T1000 (cell line): Measurements from ENCODE around the gene ANGEL2.
"Not testable (repeated sequence)": the region's sequence is repeated elsewhere in the genome, so short reads cannot be mapped to it uniquely, and the experiment has no call there.

Experiments
- DNase-seq: peaks from one replicate; lab custom pipeline; 2025; ENCODE audit warnings: mixed read lengths; lab: John Stamatoyannopoulos, UW

Gene ANGEL2

DNA sequence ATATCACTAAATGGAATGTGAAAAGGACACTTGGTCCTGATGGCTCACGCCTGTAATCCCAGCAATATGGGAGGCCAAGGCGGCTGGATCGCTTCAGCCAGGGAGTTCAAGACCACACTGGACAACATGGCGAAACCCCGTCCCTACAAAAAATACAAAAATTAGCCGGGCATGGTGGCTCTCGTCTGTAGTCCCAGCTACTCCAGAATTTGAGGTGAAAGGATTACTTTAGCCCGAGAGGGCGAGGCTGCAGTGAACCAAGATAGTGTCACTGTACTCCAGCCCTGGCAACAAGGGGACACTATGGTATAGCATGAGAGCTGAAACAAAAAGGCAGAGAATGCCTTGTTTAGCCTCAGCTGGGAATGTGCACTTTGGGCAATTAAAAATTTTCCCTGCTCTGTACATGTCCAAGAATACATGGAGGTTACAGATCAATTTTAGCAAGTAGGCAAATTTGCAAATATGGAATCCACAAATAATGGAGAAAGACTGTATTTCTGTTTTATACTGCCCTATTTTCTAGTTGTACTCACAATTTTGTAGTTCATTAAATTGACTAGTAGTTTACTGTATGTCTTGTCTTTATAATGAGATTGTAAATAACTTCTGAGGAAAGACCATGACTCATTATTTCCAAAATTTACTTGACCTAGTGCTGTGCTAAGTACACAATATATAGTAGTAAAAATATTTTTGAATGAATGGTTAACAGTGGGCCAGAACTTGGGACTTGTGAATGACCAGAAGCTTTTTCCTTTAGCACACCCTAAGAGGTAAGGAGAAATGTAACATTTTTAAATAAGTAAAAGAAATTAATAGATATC lies 2.0 kb upstream of the ANGEL2 start:
- no peak for DNase-seq

DNA sequence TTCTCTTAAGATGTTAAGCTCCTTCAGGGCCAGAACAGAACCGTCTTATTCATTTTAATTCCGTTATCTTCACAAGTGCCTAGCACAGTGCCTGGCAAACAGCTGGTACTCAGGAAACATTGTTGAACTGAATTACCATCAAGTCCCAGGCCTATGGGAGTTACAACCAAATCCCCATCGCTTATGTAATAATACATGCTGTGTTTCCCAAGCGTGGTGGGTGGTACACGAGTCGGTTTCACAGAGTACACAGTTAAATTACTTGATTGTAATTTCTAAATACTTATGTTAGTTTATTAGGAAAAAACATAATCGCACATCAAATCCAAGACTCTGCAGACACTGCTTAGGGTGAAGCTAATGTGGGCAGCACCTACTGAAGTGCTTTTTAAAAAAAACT lies 1.0 kb downstream of the ANGEL2 start:
- DNase-seq, result no peak

DNA sequence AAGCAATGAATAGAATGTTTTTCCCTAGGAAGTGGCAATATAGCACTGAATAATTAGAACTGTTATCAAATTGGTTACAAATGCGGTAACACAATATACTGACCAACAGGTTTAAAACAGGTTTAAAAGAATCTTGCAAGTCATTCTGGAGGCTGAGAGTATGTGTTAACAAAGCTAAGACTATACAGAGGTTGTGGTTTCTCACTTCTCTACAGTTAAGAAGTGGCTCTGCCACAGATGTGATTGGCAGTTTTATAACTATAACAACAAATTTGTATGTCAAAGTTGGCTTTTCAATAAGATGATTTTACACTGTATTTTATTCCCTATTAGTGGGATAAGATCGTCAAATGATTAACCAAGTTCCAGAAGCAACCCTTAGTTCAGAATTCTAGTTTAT lies 7.1 kb downstream of the ANGEL2 start:
- DNase-seq, result no peak

DNA sequence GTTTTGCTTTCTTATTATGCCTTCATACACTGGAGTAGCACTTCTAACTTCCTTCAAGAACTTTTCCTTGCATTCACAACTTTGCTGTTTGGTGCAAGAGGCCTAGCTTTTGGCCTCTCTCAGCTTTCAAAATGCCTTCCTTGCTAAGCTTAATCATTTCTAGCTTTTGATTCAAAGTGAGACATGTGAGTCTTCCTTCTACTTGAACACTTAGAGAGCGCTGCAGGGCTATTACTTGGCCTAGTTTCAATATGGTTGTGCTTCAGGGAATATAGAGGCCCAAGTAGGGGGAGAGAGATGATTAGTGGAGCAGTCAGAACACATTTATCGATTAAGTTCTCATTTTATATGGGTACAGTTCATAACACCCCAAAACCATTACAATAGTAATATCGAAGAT lies 12.4 kb downstream of the ANGEL2 start:
- no peak for DNase-seq

DNA sequence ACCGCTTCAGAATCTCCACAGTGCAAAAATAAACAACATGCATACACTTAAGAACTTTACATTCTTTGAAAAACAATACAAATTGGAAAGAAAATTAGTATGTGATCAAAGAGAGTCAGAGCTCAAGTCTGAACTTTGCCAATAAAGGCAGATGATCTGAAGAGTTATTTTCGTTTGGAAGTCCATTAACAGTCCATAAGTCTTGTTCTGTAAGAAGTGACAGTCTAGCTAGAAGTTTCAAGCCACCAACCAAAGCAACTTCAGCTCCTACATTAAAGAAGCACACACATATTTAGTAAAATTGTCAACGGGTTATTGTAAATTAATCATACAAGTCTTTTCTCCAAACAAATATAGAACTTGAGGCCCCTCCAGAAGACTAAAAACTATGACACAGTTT lies 20.7 kb downstream of the ANGEL2 start:
- no peak for DNase-seq

DNA sequence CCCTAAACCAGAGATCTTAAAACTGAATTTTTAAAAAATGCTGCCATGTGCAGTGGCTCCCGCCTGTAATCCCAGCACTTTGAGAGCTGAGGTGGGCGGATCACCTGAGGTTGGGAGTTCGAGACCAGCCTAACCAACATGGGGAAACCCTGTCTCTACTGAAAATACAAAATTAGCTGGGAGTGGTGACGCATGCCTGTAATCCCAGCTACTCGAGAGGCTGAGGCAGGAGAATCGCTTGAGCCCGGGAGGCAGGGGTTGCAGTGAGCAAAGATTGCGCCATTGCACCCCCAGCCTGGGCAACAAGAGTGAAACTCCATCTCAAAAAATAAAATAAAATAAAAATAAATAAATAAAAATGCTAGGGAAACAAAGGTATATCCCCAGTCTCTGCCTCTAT lies 21.7 kb downstream of the ANGEL2 start:
- not testable (repeated sequence) for DNase-seq

DNA sequence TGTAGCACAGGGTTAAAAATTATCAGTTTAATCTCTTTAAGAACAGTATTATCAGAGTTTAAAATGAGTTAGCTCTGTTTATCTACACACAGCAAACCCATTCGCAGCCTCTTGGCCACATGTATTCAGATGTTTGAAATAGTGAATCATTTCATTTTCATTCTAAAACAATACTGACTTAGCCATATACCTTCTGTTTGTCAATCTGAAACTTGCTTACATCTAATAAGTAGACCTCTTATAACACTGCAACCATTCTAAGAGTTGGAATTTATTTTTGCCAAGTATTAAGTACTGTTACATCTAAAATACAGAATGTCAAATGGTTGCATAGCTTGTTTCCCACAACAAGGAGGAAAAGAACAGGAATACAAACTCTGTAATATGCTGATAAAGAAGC lies 25.4 kb downstream of the ANGEL2 start:
- DNase-seq, result no peak

DNA sequence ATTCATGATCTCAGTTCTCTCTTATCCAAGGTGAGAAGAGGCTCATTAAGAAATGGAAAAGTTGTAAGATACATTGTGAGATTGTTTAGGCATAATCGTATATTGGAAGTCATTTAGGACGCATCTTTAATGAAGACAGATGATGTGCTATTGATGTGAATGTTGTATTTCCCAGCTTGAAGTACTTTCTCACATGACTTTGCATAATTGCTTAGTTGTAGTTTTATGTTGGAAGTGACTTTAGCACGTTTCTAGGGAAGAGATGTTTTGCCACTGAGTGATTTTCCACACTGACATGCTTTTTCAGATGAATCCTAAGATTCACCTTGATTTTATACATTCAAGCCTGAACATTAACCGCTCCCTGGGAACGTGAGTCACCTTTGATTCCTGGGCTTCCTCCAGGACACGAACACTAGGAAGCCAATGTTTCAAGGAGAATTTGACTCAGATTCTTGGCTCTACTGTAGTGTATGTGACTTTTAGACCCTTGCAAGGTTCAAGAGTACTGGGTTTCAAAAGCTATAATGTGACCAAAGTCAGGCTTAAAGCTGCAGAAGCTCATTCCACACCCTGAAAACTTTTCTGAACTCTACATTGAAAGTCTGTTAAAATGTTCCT lies 27.9 kb downstream of the ANGEL2 start:
- DNase-seq, result no peak

DNA sequence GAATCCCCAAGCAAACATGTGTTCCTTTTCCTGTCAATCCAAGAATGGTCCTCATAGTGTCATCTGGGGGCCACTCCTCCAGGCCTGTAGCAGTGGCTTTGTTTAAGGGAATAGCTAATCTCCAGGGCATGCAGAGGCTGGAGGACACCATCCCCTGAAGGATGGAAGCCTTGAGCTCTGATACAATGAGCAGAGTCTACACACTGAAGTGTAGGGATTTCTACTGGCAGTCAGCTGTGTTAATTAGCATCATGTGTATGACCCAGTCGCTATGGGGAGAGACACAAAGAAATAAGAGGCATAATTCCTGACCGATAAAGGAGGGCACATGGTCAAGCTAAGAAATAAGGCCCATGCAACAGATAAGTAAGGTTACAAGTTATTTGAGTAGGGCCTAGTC lies 29.1 kb downstream of the ANGEL2 start:
- DNase-seq, result no peak

DNA sequence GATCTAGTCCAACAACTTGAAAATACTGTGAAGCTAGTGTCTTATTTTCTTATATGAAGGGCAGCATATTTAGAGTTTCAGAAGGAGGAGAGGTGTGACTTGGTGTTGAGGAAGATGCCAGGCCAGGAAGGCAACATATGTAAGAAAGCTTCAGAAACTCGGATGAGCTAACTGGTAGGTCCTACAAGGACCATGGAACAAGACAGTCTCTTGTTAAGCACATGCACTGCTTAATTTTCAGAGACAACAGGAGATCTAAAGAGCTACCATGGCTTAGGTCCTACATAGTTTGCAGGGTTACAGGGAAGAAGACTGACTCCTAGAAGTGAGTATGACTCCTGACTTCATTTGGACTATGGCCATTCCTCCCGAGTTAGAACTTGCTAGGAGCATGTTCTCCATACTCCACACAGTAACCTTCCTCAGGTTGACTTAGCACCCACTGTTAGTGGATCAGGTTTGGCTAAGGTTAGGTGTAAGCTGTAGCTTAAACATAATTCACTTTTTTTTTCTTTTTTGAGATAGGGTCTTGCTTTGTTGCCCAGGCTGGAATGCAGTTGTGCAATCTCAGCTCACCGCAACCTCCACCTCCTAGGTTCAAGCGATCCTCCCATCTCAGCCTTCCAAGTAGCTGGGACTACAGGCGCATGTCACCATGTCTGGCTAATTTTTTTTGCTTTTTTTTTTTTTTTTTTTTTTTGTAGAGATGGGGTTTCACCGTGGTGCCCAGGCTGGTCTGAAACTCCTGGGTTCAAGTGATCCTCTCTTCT lies 31.0 kb downstream of the ANGEL2 start:
- DNase-seq, result no peak

DNA sequence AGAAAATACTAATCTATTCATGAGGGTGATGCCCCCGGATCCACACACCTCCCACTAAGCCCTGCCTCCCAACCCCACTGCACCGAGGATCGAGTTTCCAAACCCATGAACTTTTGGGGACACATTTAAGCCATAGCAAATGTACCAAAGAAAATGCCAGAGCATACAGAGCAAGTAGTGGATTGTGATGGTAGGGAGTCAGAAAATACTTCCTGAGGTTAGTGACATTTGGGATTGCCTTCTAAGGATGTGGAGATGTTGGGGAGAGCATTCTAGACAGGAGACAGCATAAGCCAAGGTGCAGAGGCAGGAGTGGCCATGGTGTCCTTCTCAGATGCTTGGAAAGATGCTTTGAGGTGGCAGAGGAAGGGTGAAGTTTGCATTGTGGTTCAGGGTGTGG lies 32.2 kb downstream of the ANGEL2 start:
- no peak for DNase-seq

DNA sequence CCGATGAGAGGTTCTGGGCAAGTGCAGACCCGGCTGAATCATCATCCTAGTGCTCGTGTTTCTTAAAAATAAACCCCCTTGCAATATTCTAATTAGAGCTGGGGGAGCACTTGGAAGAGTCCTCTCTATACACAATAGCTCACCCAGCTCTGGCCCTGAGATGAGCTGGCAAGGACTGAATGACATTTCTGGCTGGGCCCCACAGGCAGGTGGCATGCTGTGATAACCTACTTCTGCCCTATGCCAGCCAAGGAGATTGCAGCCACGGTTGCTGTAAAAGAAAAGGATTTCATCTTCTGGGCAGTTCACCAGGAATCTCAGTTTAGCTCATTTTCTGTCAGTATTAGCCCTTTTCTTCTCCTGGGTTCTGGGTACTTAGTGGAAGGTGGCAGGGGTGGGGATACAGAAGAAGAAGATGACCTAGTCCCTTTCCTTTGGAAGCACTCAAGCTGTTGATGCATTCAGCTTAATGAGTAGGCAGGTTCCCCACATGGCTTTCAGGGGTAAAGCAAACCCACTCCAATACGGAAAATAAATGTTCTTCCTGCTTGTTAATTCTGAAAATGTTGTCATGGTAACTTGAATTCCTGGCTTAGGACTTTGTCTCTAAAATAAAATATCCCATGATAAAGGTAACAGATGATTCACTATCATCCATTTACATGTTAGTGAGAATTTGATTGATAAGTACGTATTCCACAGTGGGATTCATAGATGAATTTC lies 33.1 kb downstream of the ANGEL2 start:
- DNase-seq, result no peak

DNA sequence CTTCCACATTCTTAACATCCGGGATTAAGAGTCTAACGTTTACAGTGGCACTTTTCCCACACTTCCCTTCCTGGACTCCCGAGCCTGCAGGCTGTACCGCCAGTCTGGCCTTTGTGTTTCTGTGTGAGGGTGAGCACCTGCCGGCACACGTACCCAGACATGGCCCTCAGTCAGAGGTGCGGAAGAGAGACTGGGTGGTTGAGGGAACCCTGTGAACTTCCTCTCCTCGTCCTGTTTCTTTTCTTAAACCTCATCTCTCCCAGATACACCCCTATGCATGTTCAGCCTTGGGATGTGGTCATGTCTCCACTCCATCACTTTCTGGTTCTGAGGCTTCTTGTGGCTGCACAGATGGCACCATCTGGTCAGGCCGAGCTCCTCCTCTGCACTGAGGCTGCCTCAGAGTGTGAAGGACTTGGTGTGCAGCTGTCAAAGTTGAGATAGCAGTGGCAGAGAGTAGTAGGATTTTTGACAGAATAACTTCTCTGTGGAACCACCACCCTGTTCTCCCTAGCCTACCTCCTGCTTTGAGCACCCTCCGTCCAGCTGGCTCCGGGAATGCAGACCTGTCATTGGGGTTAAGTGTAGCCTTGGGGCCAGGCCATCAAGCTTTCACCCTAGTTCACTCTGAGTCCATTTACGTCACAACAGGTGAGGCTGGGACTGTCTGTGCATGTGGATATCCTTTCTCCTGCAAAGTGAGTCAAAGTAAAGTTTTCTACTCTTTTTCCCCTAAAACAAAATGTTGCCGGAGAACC lies 33.9 kb downstream of the ANGEL2 start:
- DNase-seq, result no peak

DNA sequence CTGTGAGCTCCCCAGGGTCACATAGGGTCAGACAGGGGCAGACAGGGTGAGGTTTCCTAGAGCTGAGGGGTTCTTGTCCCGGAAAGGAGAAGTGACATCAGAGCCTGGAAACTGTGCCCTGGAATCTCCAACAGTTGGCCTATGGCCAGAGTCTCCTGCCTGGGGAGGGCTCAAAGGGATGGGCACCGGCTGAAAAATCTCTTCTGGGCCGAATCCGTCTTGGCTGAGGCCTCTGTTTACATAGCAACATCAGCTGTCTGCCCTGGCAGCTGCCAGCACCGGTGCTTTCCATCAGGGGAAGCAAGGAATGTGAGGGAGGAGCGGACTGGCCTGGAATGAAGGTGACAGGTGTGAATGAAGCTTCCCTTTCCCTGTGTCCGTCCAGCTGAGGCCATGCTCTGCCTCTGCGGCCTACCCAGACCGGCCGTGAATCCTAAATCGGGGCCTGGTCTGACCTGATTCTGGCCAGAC lies 34.6 kb downstream of the ANGEL2 start:
- no peak for DNase-seq

DNA sequence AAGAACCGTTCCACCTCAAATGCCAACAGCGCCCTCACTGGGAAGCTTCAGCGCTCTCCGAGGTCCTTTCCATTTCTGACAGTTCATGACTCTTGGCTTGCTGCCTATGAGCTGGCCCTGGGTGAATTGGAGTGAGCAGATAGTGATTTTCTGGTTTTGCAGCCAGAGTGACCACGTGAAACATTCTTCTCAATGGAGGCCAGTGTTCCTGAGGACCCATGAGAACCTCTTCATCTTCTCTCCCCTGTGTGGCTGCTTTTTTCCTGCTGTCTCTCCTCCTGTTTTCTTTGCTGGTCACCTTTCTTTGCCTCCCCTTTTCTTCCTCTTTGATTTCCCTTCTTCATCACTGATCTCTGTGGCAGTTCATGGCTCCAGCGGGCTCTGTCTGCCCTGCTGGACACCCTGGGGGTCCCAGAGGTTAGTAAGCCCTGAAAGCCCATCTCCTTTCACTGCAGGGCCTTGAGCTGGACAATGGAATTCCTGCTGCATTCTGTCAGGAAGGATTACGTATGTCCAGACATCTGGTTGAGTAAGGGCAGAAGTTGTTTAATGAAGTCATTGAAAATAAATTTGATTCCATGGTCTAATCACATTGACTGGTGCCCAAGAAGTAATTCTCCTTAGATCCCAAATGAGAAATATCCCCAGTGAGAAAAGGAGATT lies 35.4 kb downstream of the ANGEL2 start:
- no peak for DNase-seq

DNA sequence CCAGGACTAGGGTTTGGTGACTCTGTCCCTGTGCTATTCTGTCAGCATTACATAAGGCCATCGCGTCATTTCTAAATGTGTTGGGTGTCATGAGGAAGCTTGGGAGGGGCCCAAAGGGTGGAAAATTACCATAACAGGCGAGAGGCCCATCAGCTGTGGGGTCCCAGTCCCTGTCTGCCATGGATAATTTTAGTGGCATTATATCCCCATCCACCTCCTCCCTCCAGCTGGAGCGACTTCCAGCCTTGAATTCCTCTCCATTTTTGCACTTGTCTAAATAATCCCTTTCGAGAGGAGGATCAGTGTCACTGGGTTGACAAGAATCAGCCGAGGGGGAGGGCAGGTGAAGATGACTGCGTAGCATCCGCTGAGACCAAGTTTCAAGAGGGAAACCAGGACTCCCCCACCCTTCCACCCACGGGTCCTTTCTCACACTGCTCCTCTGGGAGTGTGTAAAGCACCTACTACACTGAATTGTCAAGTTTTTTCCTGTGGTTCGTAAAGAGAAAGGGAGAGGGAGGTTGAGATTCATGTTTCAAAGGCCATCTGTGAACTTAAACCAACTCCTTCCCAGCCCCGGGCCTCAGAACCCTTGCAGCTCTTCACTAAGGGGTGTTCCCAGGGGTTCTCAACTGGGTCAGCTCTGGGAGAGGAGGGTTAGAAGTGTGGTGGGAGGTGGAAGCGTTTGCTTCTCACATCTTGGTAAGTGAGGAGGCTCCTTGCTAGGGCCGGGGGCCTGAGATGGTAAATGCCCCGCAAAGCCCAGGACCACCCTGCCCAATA lies 36.1 kb downstream of the ANGEL2 start:
- DNase-seq, result no peak

DNA sequence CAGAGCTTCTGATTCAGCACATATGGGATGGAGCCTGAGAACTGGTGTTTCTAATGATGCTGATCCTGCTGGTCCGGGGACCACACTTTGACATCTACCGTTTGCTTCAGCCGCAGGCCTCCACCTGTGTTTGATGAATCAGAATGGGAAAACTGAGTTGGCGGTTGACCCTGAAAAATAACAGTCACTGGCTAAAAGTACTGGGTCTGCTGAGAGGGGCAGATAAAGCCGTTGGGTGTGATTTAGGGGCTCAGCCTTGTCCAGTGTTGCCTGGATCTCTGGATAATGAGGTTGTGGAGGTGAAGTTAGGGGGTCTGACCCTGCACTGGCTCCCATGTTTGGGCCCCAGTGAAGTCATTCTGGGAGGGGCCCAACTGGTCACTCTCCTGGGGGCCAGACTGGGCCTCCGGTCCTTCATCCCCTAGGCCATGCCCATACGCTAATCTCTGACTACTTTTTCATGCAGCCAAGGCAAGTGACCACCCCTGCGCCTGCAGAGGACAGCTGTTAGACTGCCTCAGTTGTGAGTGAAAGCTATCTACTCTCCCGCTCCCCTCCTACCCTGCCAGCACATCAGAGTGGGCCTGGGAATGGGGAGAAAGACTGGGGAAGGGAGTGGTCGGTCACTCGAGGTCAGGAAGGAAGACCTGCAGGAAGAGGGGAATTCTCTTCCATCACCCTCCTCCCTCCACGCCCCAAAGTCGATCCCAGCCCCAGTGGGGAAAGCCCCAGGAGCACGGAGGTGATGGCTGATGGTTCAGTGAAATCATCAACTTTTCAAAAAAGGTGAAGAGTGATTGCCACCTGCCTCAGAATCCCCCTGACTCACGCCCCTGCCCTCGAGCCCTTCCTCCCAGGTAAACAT lies 37.7 kb downstream of the ANGEL2 start:
- no peak for DNase-seq

DNA sequence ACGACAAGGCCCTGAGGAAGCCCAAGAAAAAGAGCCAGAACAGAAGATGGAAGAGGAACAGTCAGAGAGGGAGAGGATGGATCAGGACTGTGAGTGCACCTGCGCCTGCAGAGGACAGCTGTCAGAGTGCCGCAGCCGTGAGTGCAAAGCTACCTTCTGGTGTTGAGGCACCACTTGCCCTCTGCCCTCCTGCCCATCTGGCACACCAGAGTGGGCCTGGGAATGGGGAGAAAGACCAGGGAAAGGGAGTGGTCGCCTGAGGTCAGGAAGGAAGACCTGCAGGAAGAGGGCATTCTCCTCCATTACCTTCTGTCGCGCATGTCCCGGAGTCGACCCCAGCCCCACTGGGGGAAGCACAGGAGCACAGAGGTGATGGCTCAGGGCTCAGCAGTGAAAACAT lies 39.1 kb downstream of the ANGEL2 start:
- DNase-seq, result no peak
